COLO668 (cell line): Measurements from ENCODE around the gene SMARCD3.
A peak's percentile ranks its signal among the peaks of the same experiment; 100 is the strongest.

Experiments used
- DNase-seq: peaks from one replicate; lab custom pipeline; 2025; ENCODE audit not compliant: unreplicated experiment; lab: John Stamatoyannopoulos, UW

The SMARCD3 gene

DNA sequence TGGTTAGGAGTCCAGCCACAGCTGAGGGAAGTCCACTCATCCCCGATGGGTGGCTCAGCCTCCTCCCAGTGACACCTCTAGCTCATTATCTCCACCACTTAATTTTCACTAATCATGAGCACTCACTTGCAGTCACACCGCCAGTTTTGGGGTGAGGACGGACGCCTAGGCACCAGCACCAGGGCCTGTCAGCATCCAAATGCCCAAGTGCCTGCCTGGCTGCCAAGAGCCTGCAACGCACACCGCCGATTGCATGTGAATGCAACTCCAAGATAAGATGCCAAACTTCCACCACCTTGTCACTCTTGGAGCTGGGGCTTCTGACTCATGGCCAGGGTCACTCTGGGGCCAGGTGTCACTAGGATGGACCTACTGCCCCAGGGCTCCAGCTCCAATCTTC, 24.4 kb upstream of the SMARCD3 start:
- DNase-seq: no peak

DNA sequence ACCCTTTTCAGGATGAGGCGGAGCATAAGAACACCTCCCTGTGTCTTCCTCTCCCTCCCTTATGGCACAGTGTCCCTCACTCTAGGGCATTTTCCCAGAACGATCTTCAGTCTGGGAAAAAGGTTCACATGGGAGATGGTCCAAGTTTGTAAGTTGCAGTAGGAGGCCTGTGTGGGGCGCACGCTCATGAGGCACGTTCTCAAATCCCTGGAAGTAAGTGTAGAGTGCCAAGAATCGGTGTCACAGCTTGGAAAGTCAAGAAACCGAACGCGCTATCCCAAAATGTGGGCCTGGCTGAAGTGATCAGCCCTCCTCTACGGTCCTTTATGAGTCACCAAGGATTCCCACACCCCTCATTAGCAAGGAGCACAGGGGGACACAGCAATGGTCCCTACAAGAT, 23.9 kb upstream of the SMARCD3 start:
- DNase-seq: no peak

DNA sequence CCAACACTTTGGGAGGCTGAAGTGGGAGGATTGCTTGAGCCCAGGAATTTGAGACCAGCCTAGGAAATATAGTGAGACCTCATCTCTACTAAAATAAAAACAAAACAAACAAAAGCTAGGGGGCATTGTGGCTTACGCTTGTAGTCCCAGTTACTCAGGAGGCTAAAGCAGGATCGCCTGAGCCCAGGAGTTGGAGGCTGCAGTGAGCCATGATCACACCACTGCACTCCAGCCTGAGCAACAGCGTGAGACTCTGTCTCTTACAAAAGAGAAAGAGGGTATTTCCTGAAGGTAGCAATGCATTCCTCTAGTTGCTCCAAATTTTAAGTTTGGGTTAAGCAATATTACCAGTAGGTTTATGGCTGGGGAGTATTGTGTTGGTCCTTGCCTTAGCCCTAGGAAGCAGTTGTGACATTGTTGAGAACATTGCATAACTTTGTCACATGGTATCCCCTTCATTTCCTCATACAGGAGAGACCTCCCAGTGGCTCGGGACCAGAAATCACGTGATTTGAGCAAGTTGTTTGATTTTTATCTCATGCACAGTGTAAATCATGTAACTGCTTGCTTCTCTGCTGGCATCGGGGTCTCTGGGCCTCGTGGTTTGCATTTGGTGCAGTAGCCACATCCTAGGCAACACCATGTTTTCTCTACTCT, 23.3 kb upstream of the SMARCD3 start:
- DNase-seq: no peak

DNA sequence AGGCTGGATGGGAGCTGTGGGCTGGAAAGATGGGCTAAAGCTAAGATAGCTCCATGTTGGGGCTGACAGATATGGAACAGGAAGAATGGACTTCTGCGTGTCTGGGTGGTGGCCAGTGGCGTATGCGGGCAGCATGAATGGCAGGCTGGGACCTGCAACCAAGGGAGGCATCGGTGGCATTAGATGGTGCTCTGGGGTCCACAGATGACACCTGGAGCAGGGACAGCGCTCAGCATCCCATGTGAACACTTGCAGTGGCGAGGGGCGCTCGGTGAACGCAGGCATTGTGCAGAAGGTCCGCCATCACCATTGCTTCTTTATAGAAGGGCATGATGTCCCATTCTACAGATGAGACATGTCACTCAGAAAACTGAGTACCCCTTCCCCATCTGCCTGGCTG, 21.0 kb upstream of the SMARCD3 start:
- no peak for DNase-seq

DNA sequence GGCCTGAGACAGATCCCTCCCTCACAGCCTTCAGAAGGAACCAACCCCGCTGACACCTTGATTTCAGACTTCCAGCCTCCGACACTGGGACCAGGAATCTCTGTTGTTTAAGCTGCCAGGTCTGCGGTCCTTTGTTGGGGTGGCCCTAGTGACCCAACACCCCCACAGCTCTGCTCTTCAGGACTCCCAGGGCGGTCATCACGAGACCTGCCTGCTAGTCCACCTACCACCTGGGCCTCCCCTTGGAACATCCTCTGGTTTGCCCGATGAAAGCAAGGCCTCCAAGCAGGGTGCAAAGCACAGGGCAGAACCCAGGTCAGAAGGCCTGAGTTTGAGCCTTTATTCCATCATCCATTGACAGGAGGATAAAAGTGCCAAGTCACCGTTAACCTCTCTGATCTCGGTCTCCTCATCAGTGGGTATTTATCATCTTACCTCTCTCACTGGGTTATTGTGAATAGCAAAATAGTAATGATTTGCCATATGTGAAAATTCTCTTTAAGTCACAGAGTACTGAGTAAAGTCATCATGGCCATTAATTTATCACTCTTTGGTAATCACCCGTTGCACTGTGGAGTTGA, 16.9 kb upstream of the SMARCD3 start:
- no peak for DNase-seq

DNA sequence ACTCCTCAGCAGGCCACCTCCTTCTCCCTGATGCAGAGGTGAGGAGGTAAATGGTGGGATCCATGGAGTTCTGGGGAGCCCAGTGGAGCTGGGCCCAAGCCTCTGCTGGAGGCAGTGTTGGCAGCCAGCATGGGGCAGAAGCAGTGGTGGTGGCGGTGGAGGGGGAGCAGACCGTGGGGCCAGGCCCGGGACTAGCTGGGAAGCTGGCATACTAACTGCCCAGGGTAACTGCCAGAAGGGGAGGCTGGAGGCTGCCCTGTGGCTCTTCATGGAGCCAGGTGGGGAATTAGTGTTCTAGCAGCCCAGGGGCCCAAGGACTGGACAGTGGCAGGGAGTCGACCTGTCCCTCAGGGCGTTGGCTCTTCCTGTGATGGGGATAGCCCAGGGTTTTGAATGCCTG, 16.1 kb upstream of the SMARCD3 start:
- no peak for DNase-seq

DNA sequence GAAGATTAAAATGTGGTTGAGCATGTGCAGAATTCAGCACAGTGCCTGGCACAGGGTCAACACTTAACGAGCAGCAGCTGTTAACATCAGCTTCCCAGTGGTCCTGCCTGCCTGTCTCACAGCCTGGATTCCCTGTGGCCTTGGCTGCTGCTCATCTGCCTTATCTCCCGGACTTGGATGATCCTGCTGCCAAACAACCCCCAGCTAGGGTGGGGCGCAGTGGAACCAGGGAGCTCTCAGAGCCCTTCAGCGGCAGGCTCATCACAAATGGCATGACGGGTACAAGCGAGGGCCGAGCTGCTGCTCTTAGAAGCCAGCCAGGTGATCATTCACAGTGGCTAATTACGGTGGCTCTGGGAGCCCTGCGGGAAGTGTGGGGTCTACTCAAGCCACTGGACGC, 13.0 kb upstream of the SMARCD3 start:
- no peak for DNase-seq

DNA sequence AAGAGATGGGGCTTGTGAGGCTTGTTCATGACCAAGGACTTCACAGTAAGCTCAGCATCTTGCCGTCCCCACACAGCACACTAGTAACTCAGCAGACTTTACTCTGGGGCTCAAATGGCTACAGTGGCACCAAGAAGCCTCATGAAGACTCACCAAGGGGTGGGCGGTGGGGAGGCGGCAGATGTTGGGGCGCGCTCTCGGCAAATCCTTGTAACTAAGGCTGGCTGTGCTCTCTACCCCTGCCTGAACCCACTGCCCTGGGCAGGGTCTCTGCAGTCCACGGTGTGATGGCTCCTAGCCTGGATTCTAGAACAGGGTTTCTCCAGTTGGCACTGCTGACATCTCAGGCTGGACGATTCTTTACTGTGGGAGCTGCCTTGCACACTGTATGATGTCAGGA, 12.4 kb upstream of the SMARCD3 start:
- no peak for DNase-seq

DNA sequence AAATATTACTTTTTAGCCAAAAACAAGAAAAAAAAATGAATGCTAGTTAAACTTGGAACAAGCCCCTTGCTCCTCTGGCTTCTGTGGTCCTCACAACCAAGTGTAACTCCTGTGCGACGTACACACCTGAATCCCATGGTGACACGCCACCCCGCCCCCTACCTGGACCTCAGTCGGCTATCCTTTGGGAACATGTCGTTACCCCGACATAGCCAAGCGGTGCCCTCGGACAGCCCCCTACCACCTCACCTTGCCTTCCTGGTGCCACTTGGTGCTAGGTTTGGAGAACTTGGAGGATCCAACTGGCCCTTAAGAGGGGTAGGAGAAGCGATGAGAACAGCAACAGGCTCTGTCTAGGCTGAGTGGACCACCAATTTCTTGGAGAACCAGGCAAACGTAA, 12.0 kb upstream of the SMARCD3 start:
- DNase-seq: no peak

DNA sequence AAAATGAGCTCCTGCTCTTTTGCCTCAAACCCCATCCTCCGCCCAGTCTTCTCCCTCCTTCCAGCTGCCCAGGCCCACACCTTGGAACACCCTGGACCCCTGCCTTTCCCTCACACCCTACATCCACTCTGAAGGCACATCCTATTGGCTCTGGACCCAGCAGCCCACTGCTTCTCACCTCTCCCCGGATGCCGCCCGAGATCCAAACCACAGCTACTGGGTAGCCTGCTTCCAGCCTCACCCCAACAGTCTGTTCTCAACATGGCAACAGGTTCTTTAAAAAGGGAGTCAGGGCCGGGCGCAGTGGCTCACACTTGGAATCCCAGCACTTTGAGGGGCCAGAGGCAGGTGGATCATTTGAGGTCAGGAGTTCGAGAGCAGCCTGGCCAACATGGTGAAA, 9.5 kb upstream of the SMARCD3 start:
- no peak for DNase-seq

DNA sequence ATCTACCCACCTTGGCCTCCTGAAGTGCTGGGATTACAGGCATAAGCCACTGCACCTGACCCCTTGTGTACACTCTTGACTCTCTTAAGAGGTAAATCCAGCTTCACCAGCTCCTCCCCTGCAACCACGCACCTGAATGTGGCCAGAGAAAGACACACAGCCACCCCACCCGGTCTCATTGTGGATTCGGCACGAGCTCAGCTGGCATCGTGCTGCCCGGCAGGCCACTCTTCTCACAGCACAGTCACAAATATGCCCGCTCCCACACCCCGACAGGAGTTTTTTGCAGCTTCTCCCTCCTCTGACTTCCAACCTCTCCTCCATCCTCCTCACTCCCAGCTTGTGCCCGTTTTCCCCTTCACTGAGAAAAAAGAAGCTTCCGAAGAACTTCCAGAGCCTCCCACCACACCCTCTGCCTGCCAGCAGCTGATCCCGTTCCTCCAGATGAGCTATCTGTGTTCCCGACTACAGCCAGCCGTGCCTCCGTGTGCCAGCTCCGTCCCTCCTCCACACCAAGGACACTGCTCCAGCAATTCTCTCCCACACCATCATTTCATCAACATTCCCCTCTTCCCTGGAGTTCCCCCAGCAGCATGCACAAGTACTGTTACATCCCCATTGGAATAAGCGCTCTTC, 8.0 kb upstream of the SMARCD3 start:
- DNase-seq: no peak

DNA sequence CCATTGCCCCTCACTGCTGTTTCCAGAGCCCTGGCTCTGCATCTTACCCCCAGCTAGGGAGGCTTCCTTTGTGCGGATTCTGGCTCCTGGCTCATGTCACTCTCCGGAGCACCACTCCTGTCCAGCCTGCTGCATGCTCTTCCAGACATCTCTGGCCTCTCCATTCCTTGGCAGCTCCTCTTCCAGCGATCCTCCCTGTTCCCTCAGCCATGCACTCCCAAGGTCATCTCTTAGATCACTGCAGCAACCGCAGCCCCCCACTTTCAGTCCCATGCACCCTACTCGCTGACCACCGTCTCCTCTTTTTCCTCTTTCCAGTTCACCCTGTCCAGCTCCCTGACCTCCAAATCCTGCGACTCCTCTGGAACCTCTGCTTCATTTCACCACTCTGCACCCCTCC, 6.9 kb upstream of the SMARCD3 start:
- no peak for DNase-seq

DNA sequence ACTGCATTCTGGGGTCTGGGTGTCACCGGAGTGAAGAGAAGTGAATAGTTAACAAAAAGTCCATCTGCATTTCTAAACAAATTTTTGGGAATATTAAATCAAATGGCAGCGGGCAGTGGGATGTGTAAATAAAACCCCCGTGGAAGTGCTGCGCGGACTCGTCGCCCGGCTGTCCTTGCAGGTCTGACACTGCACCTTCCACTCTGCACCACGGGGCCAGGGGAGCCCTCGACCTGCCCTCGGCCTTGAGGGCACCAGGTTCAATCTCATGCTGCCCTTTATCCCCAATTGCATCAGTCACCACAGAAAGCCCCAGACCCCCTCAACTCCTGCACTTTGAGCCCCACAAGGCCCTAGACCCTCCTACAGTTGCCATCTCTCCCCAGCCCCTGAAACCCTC, 6.4 kb upstream of the SMARCD3 start:
- no peak for DNase-seq

DNA sequence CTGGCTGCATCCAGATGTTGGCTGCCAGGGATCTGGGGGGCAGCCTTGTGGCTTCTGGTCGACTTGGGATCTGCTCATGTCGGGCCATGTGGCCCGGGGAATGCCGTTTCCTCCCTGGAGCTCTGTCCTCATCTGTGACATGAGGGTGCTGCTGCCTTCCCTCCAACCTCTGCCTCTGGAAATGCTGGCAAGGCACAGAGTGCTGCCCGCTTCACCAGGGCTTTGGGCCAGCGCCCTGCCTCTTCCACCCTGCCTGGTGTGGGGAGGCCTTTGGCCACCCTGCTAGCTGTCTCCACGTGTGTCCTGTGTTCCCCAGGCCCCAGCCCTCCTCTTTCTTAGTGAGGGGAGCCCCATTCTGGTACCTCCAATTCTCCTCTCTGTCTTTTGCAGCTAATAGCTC, 5.8 kb upstream of the SMARCD3 start:
- no peak for DNase-seq

DNA sequence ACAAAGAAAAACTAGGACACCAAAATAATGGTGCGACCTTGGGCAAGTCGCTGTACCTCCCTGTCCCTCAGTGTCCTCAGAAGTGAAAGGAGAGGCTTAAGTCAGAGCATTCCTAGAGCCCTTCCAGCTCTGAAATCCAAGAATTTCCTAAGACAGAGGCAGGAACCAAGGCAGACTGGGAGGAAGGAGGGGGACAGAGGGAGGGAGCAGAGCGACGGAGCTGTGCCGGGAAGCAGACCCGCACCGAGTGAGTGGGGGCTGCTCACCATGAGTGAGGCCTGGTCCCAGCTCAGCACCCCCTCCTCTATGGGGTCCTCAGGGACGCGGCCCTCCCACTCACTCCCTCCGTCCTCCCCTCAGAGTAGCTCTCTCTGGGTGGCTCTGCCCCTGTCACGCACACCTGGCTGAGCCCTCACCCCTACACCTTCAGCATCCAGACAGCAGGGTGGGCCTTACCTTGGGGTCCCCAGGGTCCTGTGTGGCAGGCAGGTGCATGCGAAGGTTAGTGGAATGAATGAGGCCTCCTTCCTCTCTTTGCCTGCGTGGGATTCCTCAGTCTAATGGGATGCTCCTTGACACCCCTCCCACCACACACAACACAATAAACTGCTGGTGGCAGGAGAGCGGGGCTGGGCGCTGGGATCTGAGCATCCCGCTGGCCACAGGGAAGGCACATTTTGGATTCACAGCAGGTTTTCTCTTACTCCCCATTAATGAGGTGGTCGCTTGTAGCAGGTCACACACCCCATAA, 4.6 kb upstream of the SMARCD3 start:
- DNase-seq: no peak

DNA sequence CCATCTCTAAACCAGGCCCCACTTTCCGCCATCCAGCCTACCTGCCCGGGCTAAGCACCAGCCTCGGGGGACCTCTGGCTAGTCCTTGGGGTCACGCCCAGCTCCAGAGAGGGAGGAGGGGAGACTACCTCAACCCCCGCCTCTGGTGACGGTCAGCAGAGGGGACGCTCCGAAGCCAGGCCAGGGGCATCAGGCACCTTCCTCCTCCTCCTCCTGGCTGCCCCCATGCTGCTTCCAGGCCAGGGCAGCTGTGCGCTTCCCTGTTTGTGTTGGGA, 4.0 kb upstream of the SMARCD3 start:
- no peak for DNase-seq

DNA sequence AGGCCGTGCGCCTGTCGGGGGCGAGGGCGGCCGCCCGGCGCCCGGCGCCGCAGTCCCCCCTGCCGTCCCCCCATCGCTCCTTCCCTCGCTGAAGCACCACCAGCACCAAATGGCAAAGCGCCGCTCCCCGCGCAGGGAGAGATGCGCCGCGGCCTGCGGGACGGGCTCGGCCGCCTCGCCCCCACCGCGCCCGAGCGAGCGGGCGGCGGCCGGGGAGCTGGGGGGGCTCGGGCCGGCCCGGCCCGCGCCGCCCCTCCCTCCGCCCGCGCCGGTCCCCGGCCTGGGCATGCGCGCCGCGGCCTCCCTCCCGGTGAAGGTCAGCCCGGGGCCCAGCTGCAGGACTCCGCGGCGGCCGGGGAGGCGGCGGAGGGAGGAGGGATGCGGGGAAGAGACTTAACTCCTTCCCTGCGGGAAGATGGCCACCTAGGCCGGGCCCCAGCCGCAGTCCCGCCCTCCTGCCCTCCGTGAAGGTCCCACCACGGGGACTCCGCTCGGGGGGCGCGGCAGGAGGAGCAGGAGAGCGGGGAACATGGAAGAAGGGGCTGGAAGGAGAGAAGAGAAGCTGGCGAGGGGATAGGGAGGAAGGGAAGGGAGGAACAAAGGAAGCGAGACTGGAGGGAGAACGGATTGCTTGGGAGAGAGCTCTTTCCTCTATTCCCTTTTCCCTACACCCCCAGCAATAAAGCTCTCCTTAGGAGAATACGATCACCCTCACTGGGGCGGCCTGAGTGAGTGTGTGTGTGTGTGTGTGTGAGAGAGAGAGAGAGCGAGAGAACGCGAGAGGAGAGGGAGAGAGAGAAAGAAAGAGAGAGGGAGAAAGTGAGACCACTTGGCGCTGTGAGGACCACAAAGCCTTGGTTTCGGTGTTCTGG, 3.4 kb upstream of the SMARCD3 start:
- peak; percentile 67 for DNase-seq

DNA sequence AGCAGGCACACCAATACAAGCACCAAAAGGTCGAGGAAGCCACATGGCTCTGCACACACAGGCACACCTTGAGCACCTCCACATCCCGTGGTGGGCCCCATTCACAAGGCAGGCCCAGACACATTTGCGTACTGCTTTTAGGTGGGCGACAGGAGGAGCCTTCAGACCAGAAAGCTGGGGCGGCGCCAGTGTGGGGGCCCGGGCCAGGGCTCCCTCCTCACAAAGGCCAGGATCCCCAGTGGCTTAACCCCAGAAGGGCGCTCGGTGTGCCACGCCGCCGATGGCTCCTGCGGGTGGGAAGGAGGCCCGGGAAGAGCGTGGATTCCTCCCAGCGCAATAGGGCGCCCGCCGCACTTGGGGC, 2.8 kb upstream of the SMARCD3 start:
- DNase-seq: no peak

DNA sequence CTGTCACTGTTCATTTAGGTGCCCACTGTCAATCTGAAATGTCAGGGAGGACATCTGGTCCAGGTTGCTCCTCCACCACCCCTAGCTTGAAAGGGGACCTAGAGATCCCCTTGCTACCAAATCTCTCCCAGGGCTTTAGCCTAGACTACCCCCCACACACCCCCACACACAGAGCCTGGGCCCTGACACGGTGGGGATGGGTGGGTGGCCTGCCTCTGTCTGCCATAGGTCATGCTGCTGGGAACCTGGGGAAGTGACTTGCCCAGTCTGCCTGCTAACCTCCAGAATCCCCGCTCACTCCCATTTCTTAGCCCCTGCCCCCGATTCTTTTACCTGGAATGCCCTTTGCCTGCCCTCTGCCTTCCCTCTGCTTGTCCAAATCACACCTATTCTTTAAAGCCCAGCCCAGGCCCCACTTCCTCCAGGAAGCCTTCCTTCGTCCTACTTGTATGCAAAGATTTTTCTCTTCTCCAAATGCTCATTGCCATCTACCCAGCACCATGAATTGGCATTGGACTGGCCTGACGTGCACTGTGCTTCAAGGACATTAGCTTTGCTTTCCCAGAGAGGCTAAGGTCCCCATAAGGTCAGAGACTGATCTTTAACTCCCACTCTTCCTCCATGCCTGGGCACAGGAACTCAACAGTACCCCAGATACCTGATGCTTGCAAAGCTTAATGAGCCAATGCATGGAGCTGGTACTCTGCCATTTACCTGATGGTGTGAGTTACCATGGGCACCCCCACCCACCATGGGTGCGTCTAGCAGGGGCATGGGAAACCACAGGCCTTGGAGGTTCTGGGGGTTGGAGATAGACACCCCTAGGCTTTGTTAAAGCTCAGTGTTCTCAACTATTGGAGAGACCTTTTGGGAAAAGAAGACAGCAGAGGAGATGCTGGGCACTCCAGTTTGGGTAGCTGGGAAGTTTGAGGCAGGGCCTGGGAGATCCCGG, 2.0 kb upstream of the SMARCD3 start:
- no peak for DNase-seq

DNA sequence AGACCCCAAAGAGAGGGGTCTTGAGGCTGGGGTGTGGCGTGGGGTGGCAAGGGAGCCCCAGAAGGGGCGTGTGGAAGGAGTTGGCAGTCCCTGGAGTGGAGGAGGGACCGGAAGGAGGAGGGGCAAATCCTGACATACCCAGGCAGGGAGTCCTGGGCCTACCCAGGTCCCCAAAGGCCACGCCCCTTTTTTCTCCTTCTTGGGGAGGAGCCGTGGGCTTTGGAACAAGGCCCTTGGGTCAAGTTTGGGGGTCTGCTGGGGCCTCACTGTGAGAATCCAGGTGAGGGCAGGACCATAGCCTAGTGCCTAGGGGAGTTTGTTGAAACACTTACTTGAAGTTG, 1.2 kb upstream of the SMARCD3 start:
- no peak for DNase-seq
